Fibroblast of the aortic adventitia (primary cell): ENCODE data around the gene PPFIBP2. TPM values are rescaled to one million over a fixed set of nuclear protein-coding genes. Genes with fewer than 3 reads are reported as not detected.
A peak's percentile ranks its signal among the peaks of the same experiment; 100 is the strongest.

ENCODE experiments used
- DNase-seq: peaks from one replicate; pipeline ENCODE4 v3.0.0-alpha.2; 2010; ENCODE audit warnings: low read depth
- H3K4me3 ChIP-seq: 2 replicates; pipeline ENCODE4 v1.5.1; 2011; ENCODE audit warnings: low read depth, mild to moderate bottlenecking, control low read depth, low read length, moderate library complexity
- total RNA-seq: library from RNA; depleted of rRNA; stranded (reverse); fragments of >200 nt; gene quantifications from 2 replicates; pipeline ENCODE4 v1.2.3, GENCODE V29; 2012; ENCODE audit warnings: low replicate concordance
- TF ChIP-seq, protein P1 (sequence below): IDR thresholded peaks from 2 replicates; pipeline ENCODE4 v1.5.1; 2011; ENCODE audit warnings: mild to moderate bottlenecking, low read length, control low read depth, inconsistent platforms; ENCODE audit not compliant: insufficient read depth

Gene PPFIBP2
- total RNA-seq, 1 donor = 11.7 TPM

DNA sequence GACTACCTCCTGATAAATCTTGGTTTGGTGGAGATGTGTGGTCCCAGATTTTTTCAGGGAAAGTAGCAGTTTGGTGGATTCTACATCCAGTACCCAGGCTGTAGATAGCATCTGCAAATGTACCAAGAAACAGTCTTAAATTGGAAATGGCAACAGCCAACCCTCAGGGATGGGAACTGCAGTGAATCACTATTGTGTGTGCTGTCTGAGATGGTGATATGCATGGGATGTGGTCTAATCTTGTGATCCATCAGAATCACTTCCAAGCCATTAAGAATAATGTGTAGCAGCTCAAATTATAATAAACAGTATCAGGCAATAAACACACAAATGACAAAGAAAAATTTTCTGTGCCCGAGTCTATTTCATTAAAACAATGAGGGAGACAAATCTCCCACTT is 25.1 kb upstream of the PPFIBP2 start:
- H3K4me3 ChIP-seq = no peak overlapping the region
- TF ChIP-seq, protein P1, sequence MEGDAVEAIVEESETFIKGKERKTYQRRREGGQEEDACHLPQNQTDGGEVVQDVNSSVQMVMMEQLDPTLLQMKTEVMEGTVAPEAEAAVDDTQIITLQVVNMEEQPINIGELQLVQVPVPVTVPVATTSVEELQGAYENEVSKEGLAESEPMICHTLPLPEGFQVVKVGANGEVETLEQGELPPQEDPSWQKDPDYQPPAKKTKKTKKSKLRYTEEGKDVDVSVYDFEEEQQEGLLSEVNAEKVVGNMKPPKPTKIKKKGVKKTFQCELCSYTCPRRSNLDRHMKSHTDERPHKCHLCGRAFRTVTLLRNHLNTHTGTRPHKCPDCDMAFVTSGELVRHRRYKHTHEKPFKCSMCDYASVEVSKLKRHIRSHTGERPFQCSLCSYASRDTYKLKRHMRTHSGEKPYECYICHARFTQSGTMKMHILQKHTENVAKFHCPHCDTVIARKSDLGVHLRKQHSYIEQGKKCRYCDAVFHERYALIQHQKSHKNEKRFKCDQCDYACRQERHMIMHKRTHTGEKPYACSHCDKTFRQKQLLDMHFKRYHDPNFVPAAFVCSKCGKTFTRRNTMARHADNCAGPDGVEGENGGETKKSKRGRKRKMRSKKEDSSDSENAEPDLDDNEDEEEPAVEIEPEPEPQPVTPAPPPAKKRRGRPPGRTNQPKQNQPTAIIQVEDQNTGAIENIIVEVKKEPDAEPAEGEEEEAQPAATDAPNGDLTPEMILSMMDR = no peak
- DNase-seq = peak; percentile 13

- no peak for DNase-seq
- no peak overlapping the region for H3K4me3 ChIP-seq
- TF ChIP-seq, protein P1 = no peak
Measured at GRCh38 chr11:7489376-7489775, 24.4 kb upstream of the PPFIBP2 start.

DNA sequence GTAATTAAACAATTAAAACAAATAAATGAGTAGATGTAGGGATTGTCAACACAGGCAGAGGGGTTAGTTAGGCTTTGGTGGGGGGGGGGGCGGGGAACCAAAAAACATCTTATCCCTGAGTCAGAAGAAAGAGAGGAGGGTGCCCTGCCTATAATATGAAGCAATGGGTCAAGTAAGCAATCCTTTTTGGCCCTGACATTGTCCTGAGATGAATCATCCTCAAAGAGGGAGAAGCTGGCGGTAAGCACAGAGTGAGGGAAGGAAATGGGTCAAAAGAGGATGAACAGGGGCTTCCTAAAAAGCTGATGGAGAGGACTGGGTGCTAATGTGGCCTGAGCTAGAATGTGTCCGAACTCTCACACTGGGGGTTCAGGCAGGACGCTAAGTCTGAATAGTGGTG is 23.7 kb upstream of the PPFIBP2 start:
- TF ChIP-seq, protein P1 = no peak
- H3K4me3 ChIP-seq = no peak overlapping the region
- DNase-seq = peak; percentile 81

- TF ChIP-seq, protein P1 = peak; percentile 25
- no peak overlapping the region for H3K4me3 ChIP-seq
- peak; percentile 56 for DNase-seq
Measured at GRCh38 chr11:7490535-7490934, 23.3 kb upstream of the PPFIBP2 start.

- peak; percentile 46 for DNase-seq
- H3K4me3 ChIP-seq = no peak overlapping the region
- TF ChIP-seq, protein P1 = no peak
Measured at GRCh38 chr11:7492253-7492652, 21.5 kb upstream of the PPFIBP2 start.

DNA sequence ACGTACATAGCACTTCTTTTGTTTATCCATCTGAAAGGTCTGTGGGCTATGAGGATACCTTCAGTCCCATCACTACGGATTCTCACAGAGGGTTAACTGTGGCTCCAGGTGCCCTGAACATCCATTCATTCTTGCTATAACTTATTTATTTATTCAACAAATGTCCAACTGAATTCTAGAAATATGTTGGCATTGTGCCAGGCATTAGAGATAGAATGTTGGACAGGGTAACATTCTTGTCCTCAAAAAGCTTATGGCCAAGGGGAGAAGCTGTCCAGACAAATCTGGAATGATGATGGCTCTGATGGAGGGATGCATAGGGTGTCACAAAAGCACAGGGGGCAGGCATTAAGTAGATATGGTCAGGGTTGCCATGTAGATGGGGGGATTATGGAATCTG is 20.1 kb upstream of the PPFIBP2 start:
- H3K4me3 ChIP-seq = no peak overlapping the region
- DNase-seq = no peak
- TF ChIP-seq, protein P1 = no peak

DNA sequence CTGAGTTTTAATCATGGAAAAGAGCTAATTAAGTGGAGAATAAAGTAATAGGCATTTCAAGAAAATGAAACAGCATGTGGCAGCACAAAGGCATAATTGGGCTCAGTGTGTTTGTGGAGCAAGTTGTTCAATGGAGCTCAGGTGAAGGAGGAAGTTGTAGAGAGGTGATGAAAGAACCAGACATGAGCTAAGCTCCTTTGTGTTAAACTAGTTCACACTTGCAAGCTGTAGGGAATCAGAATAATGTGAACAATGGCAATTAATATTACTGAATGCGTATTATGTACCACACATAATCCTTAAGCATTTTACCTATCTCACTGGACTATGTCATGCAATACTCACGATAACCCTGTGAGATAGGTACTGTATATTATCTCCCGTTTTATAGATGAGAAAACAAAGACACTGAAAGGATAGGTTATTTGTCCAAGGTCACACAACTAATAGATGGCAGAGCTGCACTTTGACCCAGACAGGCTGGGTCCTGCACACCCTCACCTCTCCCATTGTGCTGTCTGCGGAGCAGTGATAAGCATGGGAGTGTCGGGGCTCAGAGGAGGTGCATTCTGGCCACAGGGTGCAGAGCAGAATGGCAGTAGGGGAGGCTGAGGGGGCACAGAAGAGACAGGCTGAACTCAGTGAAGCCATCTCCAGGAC is 19.6 kb upstream of the PPFIBP2 start:
- DNase-seq = no peak
- no peak overlapping the region for H3K4me3 ChIP-seq
- TF ChIP-seq, protein P1 = no peak
